Pancreas (tissue), 10 donors: ENCODE data around the gene GGTA1. TPM values are rescaled to one million over a fixed set of nuclear protein-coding genes. Genes with fewer than 3 reads are reported as not detected.

Experiments
- ATAC-seq, 4 donors: fragments of 200-7000 bp; cut with Tn5 transposase; one replicate each; pipeline versions ENCODE4 v1.8.0 to v1.9.1; 2020; ENCODE audit warnings: mild to moderate bottlenecking in 4 of 4, moderate library complexity in 4 of 4
- DNase-seq, 6 donors: peaks; one replicate each; pipeline ENCODE4 v3.0.0-alpha.2; 2020
- FAIRE-seq: peaks from 2 replicates; lab custom pipeline; 2012; peaks lifted over from hg19 to GRCh38; lab: Jason Lieb, UNC
- H3K27ac ChIP-seq, 4 donors: fragments of 200-600 bp; sonication (generic); 1 replicate in 3 of 4; 2 replicates in 1 of 4; pipeline versions ENCODE4 v1.5.0 to v1.8.0; 2020
- H3K27me3 ChIP-seq, 4 donors: fragments of 200-600 bp; one replicate each; pipeline ENCODE4 v1.8.0; 2021
- H3K36me3 ChIP-seq, 3 donors: fragments of 200-600 bp; sonication (generic) in 1 of 3; one replicate each; pipeline versions ENCODE4 v1.5.0 to v1.8.0; 2020 to 2021
- H3K4me1 ChIP-seq, 3 donors: fragments of 200-600 bp; one replicate each; pipeline ENCODE4 v1.8.0; 2021
- H3K4me3 ChIP-seq, 4 donors: fragments of 200-600 bp; sonication (generic) in 2 of 4; one replicate each; pipeline versions ENCODE4 v1.5.0 to v1.8.0; 2020 to 2021
- H3K9me3 ChIP-seq, 4 donors: fragments of 200-600 bp; one replicate each; pipeline ENCODE4 v1.8.0; 2021
- WGBS, 2 donors: extraction: QIAGEN DNeasy Blood & Tissue Kit; methylation state at CpG; one replicate each; pipeline ENCODE4 v1.1.7; 2013; 5-methylcytosine and 5-hydroxymethylcytosine counted together
- intact Hi-C, 3 donors: fragments of 100-400 bp; cut with DNase I; formaldehyde crosslinking; loops; one replicate each; pipeline versions ENCODE4 v1.11.1 to v1.14.2; 2022
- polyA plus RNA-seq, 2 donors: library from polyadenylated mRNA; stranded (reverse); fragments of 200-250 nt; gene quantifications; one replicate each; pipeline ENCODE4 v1.2.3, GENCODE V29; 2013
- total RNA-seq, 6 donors: library from RNA; stranded (reverse); fragmentation: NEBNext Ultra II Directional in 4 of 6; extraction: Animal tissue kit (Norgen Biotek cat#: 25700) in 4 of 6; gene quantifications; one replicate each; pipeline versions ENCODE4 v1.2.1 to v1.2.4, GENCODE V29; 2021 to 2023
- TF ChIP-seq, protein P1 (sequence below), 4 donors: fragments of 200-600 bp; sonication (generic) in 3 of 4; IDR thresholded peaks; one replicate each; pipeline versions ENCODE4 v1.5.0 to v1.8.0; 2021; ENCODE audit warnings: antibody characterized with exemption in 4 of 4
- donor health status: healthy with polysubstance abuse.
- donor health status: DM: no; HTN: no; CAD: no; lungs with moderate emphysema.
- donor health status: DM: no; HTN: no; CAD: no.
- donor health status: control.
- donor health status: control.
- donor health status: Bipolar disorder and iron deficiency.
- donor health status: DM: yes; HTN: yes; CAD: no.
- donor health status: DM: no; HTN: no; CAD: no.
- donor health status: DM: no; HTN: no; CAD: no.
- donor health status: DM: yes; HTN: yes; CAD: no.

GGTA1 gene
- total and polyA plus RNA-seq, 8 donors = 0.14 to 3.6 (median 1.5) TPM

DNA sequence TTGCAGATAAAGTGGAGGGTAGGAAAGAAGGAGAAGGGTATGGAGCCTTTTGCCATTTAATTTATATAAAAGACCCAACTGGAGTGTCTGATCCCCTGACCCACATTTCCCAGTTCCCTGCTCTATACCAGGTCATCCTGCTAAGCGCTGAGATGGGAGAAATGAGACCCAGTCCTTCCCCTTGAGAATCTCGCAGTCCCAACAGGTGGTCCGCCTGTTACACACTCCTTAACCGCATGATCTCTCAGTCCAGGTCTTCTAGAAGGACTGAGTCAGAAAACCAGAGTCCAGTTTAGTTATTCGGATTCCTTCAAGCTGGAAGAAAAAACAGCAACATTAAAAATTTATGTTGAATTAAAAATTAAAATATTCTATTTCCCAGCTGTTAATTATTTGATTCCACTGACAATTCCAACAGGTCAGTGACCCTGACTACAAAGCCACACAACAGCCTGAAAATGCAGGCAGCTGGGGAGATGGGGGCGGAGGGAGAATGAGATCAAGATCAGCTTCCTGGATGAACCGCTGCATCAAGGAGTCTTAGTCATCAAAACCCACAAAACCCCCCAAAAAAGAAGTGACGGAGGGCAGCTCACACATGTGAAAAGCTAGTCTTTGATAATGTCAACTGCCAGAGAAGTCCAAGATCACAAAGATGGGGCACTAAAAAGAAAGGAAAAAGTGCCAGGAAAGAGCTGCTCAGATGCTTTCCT is 44.0 kb downstream of the GGTA1 start:
- no peaks in the 10 kb centered on the region for H3K4me1 ChIP-seq
- no peak for FAIRE-seq
- no peak overlapping the region for H3K4me3 ChIP-seq
- H3K9me3 ChIP-seq = no peaks in the 10 kb centered on the region
- H3K27ac ChIP-seq = no peak overlapping the region
- no peak for ATAC-seq
- intact Hi-C loops = no loop called here
- 59 to 79% methylated on average over 8 of the region's 8 CpGs for WGBS, 2 donors
- no peaks in the 10 kb centered on the region for H3K36me3 ChIP-seq
- H3K27me3 ChIP-seq = no peaks in the 10 kb centered on the region
- DNase-seq = no peak
- TF ChIP-seq, protein P1, sequence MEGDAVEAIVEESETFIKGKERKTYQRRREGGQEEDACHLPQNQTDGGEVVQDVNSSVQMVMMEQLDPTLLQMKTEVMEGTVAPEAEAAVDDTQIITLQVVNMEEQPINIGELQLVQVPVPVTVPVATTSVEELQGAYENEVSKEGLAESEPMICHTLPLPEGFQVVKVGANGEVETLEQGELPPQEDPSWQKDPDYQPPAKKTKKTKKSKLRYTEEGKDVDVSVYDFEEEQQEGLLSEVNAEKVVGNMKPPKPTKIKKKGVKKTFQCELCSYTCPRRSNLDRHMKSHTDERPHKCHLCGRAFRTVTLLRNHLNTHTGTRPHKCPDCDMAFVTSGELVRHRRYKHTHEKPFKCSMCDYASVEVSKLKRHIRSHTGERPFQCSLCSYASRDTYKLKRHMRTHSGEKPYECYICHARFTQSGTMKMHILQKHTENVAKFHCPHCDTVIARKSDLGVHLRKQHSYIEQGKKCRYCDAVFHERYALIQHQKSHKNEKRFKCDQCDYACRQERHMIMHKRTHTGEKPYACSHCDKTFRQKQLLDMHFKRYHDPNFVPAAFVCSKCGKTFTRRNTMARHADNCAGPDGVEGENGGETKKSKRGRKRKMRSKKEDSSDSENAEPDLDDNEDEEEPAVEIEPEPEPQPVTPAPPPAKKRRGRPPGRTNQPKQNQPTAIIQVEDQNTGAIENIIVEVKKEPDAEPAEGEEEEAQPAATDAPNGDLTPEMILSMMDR (IDR thresholded peaks at IDR 0.05) = no peak

DNA sequence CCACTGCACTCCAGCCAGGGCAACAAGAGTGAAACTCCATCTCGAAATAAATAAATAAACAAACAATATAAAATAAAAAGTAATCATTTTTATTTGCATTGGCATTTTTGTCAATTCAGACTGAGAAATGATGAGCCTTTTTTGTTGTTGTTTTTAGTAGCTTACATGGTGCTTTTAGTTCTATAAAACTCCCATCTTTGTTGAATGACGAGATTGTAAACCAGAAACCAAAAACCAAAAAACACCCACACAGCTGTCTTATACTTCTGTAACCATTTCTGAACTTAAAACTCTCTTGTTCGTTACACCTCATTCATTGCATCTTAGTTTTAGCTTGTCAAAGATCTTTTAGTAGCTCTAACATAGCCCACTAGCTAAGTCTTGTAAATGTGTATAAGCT is 44.7 kb downstream of the GGTA1 start:
- no peaks in the 10 kb centered on the region for H3K27me3 ChIP-seq
- H3K27ac ChIP-seq = no peak overlapping the region
- no peaks in the 10 kb centered on the region for H3K4me1 ChIP-seq
- TF ChIP-seq, protein P1 (IDR thresholded peaks at IDR 0.05) = no peak
- H3K4me3 ChIP-seq = no peak overlapping the region
- WGBS, 2 donors = 47 to 61% methylated on average over 3 of the region's 3 CpGs
- H3K36me3 ChIP-seq = no peaks in the 10 kb centered on the region
- intact Hi-C loops = no loop called here
- no peak for DNase-seq
- H3K9me3 ChIP-seq = no peaks in the 10 kb centered on the region
- ATAC-seq = no peak
- no peak for FAIRE-seq

DNA sequence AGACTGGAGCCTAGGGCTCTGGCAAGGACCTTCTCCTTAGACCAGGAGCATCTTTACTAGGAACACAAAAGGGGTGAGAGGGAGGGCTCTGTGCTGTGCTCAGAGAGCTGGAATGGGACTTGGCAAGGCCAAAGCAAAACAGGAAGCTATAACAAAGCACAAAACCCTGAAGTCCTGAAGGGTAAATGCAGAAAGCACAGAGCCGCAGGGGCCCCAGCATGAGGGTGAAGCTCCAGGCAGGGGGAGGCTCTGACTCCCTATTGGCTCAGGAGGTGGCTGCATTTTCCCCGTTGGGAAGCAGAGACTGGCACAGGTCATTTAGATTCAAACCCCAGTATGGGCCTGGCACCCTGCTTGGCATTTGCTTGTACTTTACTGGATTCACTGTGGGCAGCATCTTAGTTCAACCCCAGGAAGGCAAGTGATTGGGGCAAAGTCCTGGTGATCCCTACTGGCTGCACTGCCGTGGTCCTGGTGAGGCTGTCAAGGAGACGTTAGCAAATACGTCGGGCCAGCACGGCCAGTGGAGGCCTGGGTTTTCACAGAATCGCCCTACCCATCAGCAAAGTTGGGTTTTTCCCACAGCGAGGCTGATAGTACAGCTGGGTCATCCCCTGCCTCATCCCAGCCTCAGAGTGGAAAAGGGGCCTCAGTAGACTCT is 46.3 kb downstream of the GGTA1 start:
- Histone ChIP-seq H3K27ac (no peak overlapping the region), H3K4me1 (no peaks in the 10 kb centered on the region), H3K36me3 (no peaks in the 10 kb centered on the region), H3K27me3 (no peaks in the 10 kb centered on the region), H3K9me3 (no peaks in the 10 kb centered on the region), H3K4me3 (no peak overlapping the region)
- DNase-seq = no peak
- 69% methylated on average over 9 of the region's 9 CpGs for WGBS, 2 donors
- intact Hi-C loops = no loop called here
- no peak for FAIRE-seq
- ATAC-seq = no peak
- TF ChIP-seq, protein P1 (IDR thresholded peaks at IDR 0.05) = no peak

DNA sequence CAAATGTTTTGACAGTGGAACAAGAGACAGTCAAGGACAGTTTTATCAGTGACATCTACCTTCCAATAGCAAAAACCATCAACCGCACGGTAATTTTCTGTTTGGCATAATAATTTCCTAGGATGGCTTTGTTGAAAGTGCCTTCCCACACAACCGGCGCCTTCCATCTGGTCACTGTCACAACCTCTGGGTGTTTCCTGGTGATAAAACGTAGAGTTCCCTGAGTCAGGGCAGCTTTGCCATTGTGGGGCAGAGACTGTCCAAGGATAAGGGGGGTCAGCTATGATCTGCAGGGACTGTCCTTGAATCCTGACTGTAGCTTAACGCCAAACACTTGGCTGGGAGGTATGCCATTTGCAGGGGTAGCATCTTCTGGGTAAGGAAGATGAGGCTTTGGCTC is 47.6 kb downstream of the GGTA1 start:
- Histone ChIP-seq H3K9me3 (no peaks in the 10 kb centered on the region), H3K36me3 (no peaks in the 10 kb centered on the region), H3K27me3 (no peaks in the 10 kb centered on the region), H3K4me1 (no peaks in the 10 kb centered on the region), H3K27ac (no peak overlapping the region), H3K4me3 (no peak overlapping the region)
- DNase-seq (no peak), ATAC-seq (no peak), FAIRE-seq (no peak)
- TF ChIP-seq, protein P1 (IDR thresholded peaks at IDR 0.05) = no peak
- 87 to 90% methylated on average over 6 of the region's 6 CpGs for WGBS, 2 donors
- intact Hi-C loops = no loop called here

DNA sequence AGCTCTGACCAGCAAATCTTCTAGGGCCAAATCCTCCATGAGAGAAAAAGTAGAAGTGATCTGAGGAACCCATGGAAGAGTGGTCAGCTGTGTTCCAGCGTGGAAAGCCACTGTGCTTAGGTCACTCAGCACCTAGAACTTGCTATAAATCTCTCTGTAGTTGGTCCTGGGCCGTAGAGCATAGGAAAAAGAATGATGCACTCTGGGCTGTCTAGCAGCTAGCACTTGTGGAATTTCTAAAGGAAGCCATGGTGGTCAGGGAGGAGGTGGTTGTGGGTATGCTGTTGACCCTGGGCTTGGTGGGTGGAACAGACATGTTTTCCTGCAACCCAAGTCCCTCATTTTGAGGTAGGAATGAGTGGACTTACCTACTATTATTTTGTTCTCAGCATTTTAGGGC is 48.1 kb downstream of the GGTA1 start:
- no peaks in the 10 kb centered on the region for H3K36me3 ChIP-seq
- no peaks in the 10 kb centered on the region for H3K27me3 ChIP-seq
- WGBS, 2 donors = 43 to 60% methylated on average over 2 of the region's 2 CpGs

More for the DNA sequence above, 48.1 kb downstream of the GGTA1 start:
- FAIRE-seq = no peak
- H3K4me1 ChIP-seq = no peaks in the 10 kb centered on the region
- H3K9me3 ChIP-seq = no peaks in the 10 kb centered on the region
- DNase-seq = no peak
- no peak overlapping the region for H3K27ac ChIP-seq
- no peak for ATAC-seq
- H3K4me3 ChIP-seq = no peak overlapping the region
- TF ChIP-seq, protein P1 (IDR thresholded peaks at IDR 0.05) = no peak
- intact Hi-C loops = no loop called here
